GM23338 (cell line): ENCODE results near the gene LEMD2. TPM values are rescaled to one million over a fixed set of nuclear protein-coding genes. Genes with fewer than 3 reads are reported as not detected.

Experiments used
- ATAC-seq: fragments of 200-7000 bp; cut with Tn5 transposase; 3 replicates; pipeline ENCODE4 v1.9.1; 2020
- DNase-seq: peaks from one replicate; pipeline ENCODE4 v3.0.0-alpha.2; 2015; ENCODE audit warnings: low spot score
- H2AFZ ChIP-seq: fragments of 200-600 bp; sonication (generic); 2 replicates; pipeline ENCODE4 v1.8.0; 2016; ENCODE audit warnings: antibody characterized with exemption, mild to moderate bottlenecking, moderate library complexity
- H3F3A ChIP-seq: fragments of 200-600 bp; sonication (generic); replicated peaks from 2 replicates; pipeline ENCODE4 v1.8.0; 2017; ENCODE audit warnings: antibody characterized with exemption, mixed run types, low read depth
- H3K27ac ChIP-seq: fragments of 200-600 bp; sonication (generic); 2 replicates; pipeline ENCODE4 v1.6.1; 2016; ENCODE audit warnings: low read depth
- H3K27me3 ChIP-seq: fragments of 200-600 bp; sonication (generic); 2 replicates; pipeline ENCODE4 v1.8.0; 2016; ENCODE audit warnings: mild to moderate bottlenecking, mixed run types, moderate library complexity; ENCODE audit not compliant: insufficient read depth
- H3K36me3 ChIP-seq: fragments of 200-600 bp; sonication (generic); 2 replicates; pipeline ENCODE4 v1.8.0; 2016; ENCODE audit warnings: mild to moderate bottlenecking; ENCODE audit not compliant: insufficient read depth
- H3K4me1 ChIP-seq: fragments of 200-600 bp; sonication (generic); 2 replicates; pipeline ENCODE4 v1.8.0; 2016; ENCODE audit warnings: mild to moderate bottlenecking, moderate library complexity; ENCODE audit not compliant: insufficient read depth
- H3K4me2 ChIP-seq: fragments of 200-600 bp; sonication (generic); 2 replicates; pipeline ENCODE4 v1.7.1; 2017; ENCODE audit warnings: mixed run types
- H3K4me3 ChIP-seq: fragments of 200-600 bp; sonication (generic); 2 replicates; pipeline ENCODE4 v1.6.1; 2016; ENCODE audit warnings: mixed run types
- H3K79me2 ChIP-seq: fragments of 200-600 bp; sonication (generic); replicated peaks from 2 replicates; pipeline ENCODE4 v1.8.0; 2017; ENCODE audit warnings: mild to moderate bottlenecking; ENCODE audit not compliant: insufficient read depth
- H3K9me2 ChIP-seq: fragments of 200-600 bp; sonication (generic); 2 replicates; pipeline ENCODE4 v1.8.0; 2017; ENCODE audit not compliant: insufficient read depth
- H4K20me1 ChIP-seq: fragments of 200-600 bp; sonication (generic); replicated peaks from 2 replicates; pipeline ENCODE4 v1.8.0; 2017; ENCODE audit warnings: mild to moderate bottlenecking; ENCODE audit not compliant: insufficient read depth
- H3K27ac Mint-ChIP-seq: 2 replicates; pipeline ENCODE4 v1.8.0; 2020; ENCODE audit warnings: inconsistent platforms, mild to moderate bottlenecking, moderate library complexity, mixed read lengths
- H3K27me3 Mint-ChIP-seq: 3 replicates; pipeline ENCODE4 v1.8.0; 2022; ENCODE audit warnings: low read depth, mild to moderate bottlenecking, moderate library complexity, mixed read lengths, inconsistent platforms; ENCODE audit not compliant: insufficient read depth, poor library complexity
- H3K36me3 Mint-ChIP-seq: 3 replicates; pipeline ENCODE4 v1.8.0; 2021; ENCODE audit warnings: low read depth, mild to moderate bottlenecking, inconsistent platforms, moderate library complexity, mixed read lengths
- H3K4me1 Mint-ChIP-seq: 3 replicates; pipeline ENCODE4 v1.8.0; 2020; ENCODE audit warnings: mild to moderate bottlenecking, inconsistent platforms, mixed read lengths
- H3K4me3 Mint-ChIP-seq: 3 replicates; pipeline ENCODE4 v1.8.0; 2021; ENCODE audit warnings: moderate library complexity, mild to moderate bottlenecking, inconsistent platforms, mixed read lengths
- H3K9me3 Mint-ChIP-seq: 3 replicates; pipeline ENCODE4 v1.8.0; 2020; ENCODE audit warnings: moderate library complexity, mild to moderate bottlenecking, inconsistent platforms, mixed read lengths
- CREB1 ChIP-seq: fragments of 250-450 bp; sonication (Bioruptor Pico); IDR thresholded peaks from 2 replicates; pipeline ENCODE4 v1.5.0; 2020; ENCODE audit warnings: low read depth, mild to moderate bottlenecking, moderate library complexity
- CTCF ChIP-seq, 2 experiments: fragments of 200-600 bp in 1 of 2; sonication (generic) in 1 of 2; conservative IDR thresholded peaks; 2 replicates each; pipeline versions ENCODE4 v1.5.1 to v1.6.1; 2016 to 2017; ENCODE audit warnings: antibody characterized with exemption in 2 of 2, low read depth in 2 of 2, mild to moderate bottlenecking in 2 of 2, moderate library complexity in 1 of 2
- ETS1 ChIP-seq: IDR thresholded peaks from 2 replicates; pipeline ENCODE4 v1.6.1; 2016; ENCODE audit warnings: antibody characterized with exemption
- EZH2 ChIP-seq: fragments of 200-600 bp; sonication (generic); IDR thresholded peaks from one replicate; pipeline ENCODE4 v1.8.0; 2017; ENCODE audit warnings: antibody characterized with exemption, mild to moderate bottlenecking, low read depth; ENCODE audit not compliant: unreplicated experiment
- EZH2phosphoT487 ChIP-seq: fragments of 200-600 bp; sonication (generic); IDR thresholded peaks from one replicate; pipeline ENCODE4 v1.8.1; 2018; ENCODE audit warnings: antibody characterized with exemption; ENCODE audit not compliant: unreplicated experiment
- JUNB ChIP-seq: IDR thresholded peaks from one replicate; pipeline ENCODE4 v1.6.1; 2016; ENCODE audit warnings: antibody characterized with exemption; ENCODE audit not compliant: unreplicated experiment
- NANOG ChIP-seq: IDR thresholded peaks from 2 replicates; pipeline ENCODE4 v1.6.1; 2016; ENCODE audit warnings: antibody characterized with exemption, borderline replicate concordance
- POLR2AphosphoS5 ChIP-seq: IDR thresholded peaks from 2 replicates; pipeline ENCODE4 v1.6.1; 2016; ENCODE audit warnings: antibody characterized with exemption, low read depth
- STAT1 ChIP-seq: IDR thresholded peaks from one replicate; pipeline ENCODE4 v1.6.1; 2016; ENCODE audit warnings: antibody characterized with exemption; ENCODE audit not compliant: unreplicated experiment
- ZNF114 ChIP-seq: fragments of 250-450 bp; sonication (Bioruptor Pico); IDR thresholded peaks from 2 replicates; pipeline ENCODE4 v1.5.0; 2020; ENCODE audit warnings: mild to moderate bottlenecking, moderate library complexity
- ZNF331 ChIP-seq: fragments of 250-450 bp; sonication (Bioruptor Pico); IDR thresholded peaks from 2 replicates; pipeline ENCODE4 v1.5.0; 2020; ENCODE audit warnings: low read depth, mild to moderate bottlenecking, moderate library complexity
- polyA plus RNA-seq: library from polyadenylated mRNA; unstranded; fragments of >200 nt; fragmentation: Nextera tagmentation; extraction: Ambion mirVana; gene quantifications from 2 replicates; pipeline ENCODE4 v1.2.1, GENCODE V29; 2016
- total RNA-seq: library from RNA; depleted of rRNA; stranded (reverse); fragments of >200 nt; shearing (Covaris generic); gene quantifications from 2 replicates; pipeline ENCODE4 v1.2.3, GENCODE V29; 2014
- TF ChIP-seq, protein P1 (sequence below): IDR thresholded peaks from one replicate; pipeline ENCODE4 v1.6.1; 2018; ENCODE audit warnings: antibody characterized with exemption; ENCODE audit not compliant: unreplicated experiment

Gene LEMD2
- total and polyA plus RNA-seq, 2 experiments from 2014 or later, result 28.6 to 64.7 TPM

- TF ChIP-seq ETS1, result no peak
- TF ChIP-seq, protein P1, sequence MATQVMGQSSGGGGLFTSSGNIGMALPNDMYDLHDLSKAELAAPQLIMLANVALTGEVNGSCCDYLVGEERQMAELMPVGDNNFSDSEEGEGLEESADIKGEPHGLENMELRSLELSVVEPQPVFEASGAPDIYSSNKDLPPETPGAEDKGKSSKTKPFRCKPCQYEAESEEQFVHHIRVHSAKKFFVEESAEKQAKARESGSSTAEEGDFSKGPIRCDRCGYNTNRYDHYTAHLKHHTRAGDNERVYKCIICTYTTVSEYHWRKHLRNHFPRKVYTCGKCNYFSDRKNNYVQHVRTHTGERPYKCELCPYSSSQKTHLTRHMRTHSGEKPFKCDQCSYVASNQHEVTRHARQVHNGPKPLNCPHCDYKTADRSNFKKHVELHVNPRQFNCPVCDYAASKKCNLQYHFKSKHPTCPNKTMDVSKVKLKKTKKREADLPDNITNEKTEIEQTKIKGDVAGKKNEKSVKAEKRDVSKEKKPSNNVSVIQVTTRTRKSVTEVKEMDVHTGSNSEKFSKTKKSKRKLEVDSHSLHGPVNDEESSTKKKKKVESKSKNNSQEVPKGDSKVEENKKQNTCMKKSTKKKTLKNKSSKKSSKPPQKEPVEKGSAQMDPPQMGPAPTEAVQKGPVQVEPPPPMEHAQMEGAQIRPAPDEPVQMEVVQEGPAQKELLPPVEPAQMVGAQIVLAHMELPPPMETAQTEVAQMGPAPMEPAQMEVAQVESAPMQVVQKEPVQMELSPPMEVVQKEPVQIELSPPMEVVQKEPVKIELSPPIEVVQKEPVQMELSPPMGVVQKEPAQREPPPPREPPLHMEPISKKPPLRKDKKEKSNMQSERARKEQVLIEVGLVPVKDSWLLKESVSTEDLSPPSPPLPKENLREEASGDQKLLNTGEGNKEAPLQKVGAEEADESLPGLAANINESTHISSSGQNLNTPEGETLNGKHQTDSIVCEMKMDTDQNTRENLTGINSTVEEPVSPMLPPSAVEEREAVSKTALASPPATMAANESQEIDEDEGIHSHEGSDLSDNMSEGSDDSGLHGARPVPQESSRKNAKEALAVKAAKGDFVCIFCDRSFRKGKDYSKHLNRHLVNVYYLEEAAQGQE, result no peak
- no peak for TF ChIP-seq POLR2AphosphoS5
- TF ChIP-seq JUNB, result no peak
- TF ChIP-seq ZNF331 (CRISPR knock-in tag), result no peak
- no peak for TF ChIP-seq EZH2phosphoT487
These were observed 5.0 kb downstream of the LEMD2 start (continued) for GRCh38 chr6:33783781-33784520.

GRCh38 chr6:33782561-33782960 is 6.4 kb downstream of the LEMD2 start:
- peaks cover 80% of the 10 kb centered on the region for H3K4me1 Mint-ChIP-seq
- Histone ChIP-seq H3F3A (peaks cover 4% of the 10 kb centered on the region; the same call in 1 of the 2 replicates), H3K4me1 (peaks cover 65% of the 10 kb centered on the region), H4K20me1 (peaks cover 11% of the 10 kb centered on the region; the same call in 1 of the 2 replicates), H3K79me2 (peaks cover 29% of the 10 kb centered on the region), H3K4me2 (peak overlapping the region; percentile 15; the same call in 1 of the 2 replicates), H2AFZ (no peak overlapping the region), H3K36me3 (peaks cover 18% of the 10 kb centered on the region), H3K27me3 (no peaks in the 10 kb centered on the region), H3K9me2 (no peaks in the 10 kb centered on the region), H3K27ac (peak overlapping the region; percentile 92), H3K4me3 (no peak overlapping the region)
- H3K27ac Mint-ChIP-seq, result peak overlapping the region; percentile 95
- ATAC-seq (no peak), DNase-seq (no peak)
- H3K27me3 Mint-ChIP-seq, result peaks cover 10% of the 10 kb centered on the region
- no peaks in the 10 kb centered on the region for H3K9me3 Mint-ChIP-seq
- H3K36me3 Mint-ChIP-seq, result peaks cover 69% of the 10 kb centered on the region
- peak overlapping the region; percentile 30; the same call in 1 of the 3 replicates for H3K4me3 Mint-ChIP-seq
- TF ChIP-seq ZNF331 (CRISPR knock-in tag) (no peak), JUNB (no peak), ZNF114 (CRISPR knock-in tag) (no peak), CREB1 (CRISPR knock-in tag) (no peak), ETS1 (no peak), EZH2phosphoT487 (no peak), NANOG (no peak), EZH2 (no peak), STAT1 (no peak), CTCF (conservative IDR thresholded peaks at IDR 0.05; ENCODE audit: low read depth in 2 of 2) (no peak)
- TF ChIP-seq, protein P1, result no peak
